ENCODE results near the gene FAM83F. TPM values are rescaled to one million over a fixed set of nuclear protein-coding genes. Genes with fewer than 3 reads are reported as not detected.
"Not testable (repeated sequence)": the region's sequence is repeated elsewhere in the genome, so short reads cannot be mapped to it uniquely, and the experiment has no call there.

Gene FAM83F
- total and polyA plus RNA-seq, 12 donors, result under 0.01 to 0.39 (median 0.11) TPM; not detected in 1

DNA sequence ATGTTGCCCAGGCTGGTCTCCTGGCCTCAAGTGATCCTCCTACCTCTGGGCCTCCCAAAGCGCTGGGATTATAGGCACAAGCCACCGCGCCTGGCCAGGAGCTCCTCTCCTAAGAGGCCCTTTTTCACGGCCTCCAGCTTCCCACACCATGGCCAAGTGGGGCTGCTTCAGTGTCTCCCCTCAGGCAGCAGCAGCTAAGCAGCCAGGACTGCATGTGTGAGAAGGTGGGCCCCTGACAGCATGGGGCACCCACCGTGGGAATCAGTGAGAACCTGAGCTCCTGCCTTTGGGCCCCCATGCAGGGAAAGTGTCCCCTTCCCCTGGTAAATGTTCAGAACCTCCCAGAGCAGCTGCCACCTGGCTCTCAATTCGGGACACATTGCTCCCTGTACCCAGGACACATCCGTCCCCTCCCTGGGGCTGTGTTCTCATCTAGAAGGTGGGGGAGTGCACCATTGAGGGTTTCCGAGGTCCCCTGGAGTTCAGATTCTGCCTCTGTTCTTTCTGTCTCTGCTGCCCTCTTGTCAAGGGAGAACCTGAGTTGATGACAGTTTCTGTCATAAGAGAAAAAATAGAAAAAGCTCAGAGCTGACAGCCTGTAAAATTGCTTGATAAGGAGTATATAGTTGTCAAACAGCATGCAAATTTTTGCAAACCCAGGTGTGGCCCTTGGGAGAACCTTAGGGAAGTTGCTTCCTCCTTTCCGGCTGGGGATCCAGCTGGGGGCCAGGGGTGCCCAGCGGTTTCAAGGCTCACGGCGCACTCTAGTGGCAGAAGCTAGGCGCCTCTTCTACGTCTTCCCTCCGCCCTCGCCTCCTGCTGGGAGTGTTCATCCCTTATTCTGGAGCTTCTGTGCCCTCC is 29.7 kb downstream of the FAM83F start:
- Histone ChIP-seq H3K4me3 (no peak overlapping the region), H3K27ac (no peak overlapping the region), H3K36me3 (replicated peaks in 1 of 2) (no peaks in the 10 kb centered on the region), H3K4me1 (replicated peaks in 1 of 2) (peaks cover 0 to 5% of the 10 kb centered on the region in 2 donors), H3K9me3 (replicated peaks in 1 of 3) (no peaks in the 10 kb centered on the region), H3K27me3 (no peaks in the 10 kb centered on the region)
- TF ChIP-seq POLR2A (IDR thresholded peaks at IDR 0.05), result no peak
- TF ChIP-seq, protein P1, sequence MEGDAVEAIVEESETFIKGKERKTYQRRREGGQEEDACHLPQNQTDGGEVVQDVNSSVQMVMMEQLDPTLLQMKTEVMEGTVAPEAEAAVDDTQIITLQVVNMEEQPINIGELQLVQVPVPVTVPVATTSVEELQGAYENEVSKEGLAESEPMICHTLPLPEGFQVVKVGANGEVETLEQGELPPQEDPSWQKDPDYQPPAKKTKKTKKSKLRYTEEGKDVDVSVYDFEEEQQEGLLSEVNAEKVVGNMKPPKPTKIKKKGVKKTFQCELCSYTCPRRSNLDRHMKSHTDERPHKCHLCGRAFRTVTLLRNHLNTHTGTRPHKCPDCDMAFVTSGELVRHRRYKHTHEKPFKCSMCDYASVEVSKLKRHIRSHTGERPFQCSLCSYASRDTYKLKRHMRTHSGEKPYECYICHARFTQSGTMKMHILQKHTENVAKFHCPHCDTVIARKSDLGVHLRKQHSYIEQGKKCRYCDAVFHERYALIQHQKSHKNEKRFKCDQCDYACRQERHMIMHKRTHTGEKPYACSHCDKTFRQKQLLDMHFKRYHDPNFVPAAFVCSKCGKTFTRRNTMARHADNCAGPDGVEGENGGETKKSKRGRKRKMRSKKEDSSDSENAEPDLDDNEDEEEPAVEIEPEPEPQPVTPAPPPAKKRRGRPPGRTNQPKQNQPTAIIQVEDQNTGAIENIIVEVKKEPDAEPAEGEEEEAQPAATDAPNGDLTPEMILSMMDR (IDR thresholded peaks at IDR 0.05), result peak; percentile 77 to 89 (median 85)
- WGBS, 4 donors, result 30 to 43% (median 31%) methylated on average over 11 to 16 of the region's 16 CpGs
- peak; percentile 62 to 82 (median 74) for DNase-seq
- intact Hi-C loops (cut with DNase I), result loop anchor here (5.0 kb wide), 3 partner anchors 402 to 487 kb away; no protein-coding TSS in a partner anchor

DNA sequence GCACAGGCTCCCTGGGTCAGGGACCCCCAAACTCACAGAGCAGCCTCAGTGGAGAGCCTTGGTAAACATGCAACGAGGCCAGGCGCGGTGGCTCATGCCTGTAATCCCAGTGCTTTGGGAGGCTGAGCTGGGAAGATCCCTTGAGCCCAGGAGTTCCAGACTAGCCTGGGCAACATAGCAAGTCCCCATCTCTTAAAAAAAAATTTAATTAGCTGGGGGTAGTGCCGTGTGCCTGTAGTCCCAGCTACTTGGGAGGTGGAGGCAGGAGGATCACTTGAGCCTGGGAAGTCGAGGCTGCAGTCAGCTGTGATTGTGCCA is 30.3 kb downstream of the FAM83F start:
- not testable (repeated sequence) for H3K9me3 ChIP-seq (replicated peaks in 1 of 3); H3K27me3 ChIP-seq; H3K27ac ChIP-seq; DNase-seq; H3K4me1 ChIP-seq (replicated peaks in 1 of 2); H3K4me3 ChIP-seq; H3K36me3 ChIP-seq (replicated peaks in 1 of 2)
- TF ChIP-seq, protein P1 (IDR thresholded peaks at IDR 0.05), result peak in 2 of 6 experiments; percentile 4 to 30
- 23 to 45% (median 33%) methylated on average over 2 to 5 of the region's 5 CpGs for WGBS, 4 donors
- intact Hi-C loops (cut with DNase I), result loop anchor here in 1 of 2 donors (5.0 kb wide), 1 partner anchor 488 kb away; no protein-coding TSS in a partner anchor

- TF ChIP-seq POLR2A (IDR thresholded peaks at IDR 0.05), result no peak
- TF ChIP-seq, protein P1 (IDR thresholded peaks at IDR 0.05), result no peak
- no peaks in the 10 kb centered on the region for H3K36me3 ChIP-seq (replicated peaks in 1 of 2)
- H3K27me3 ChIP-seq, result no peaks in the 10 kb centered on the region
- intact Hi-C loops (cut with DNase I), result loop anchor here in 1 of 2 donors (5.0 kb wide), 1 partner anchor 489 kb away; no protein-coding TSS in a partner anchor
- no peak for DNase-seq
- peaks cover 0 to 5% of the 10 kb centered on the region in 2 donors for H3K4me1 ChIP-seq (replicated peaks in 1 of 2)
- no peak overlapping the region for H3K4me3 ChIP-seq
- no peak overlapping the region for H3K27ac ChIP-seq
- H3K9me3 ChIP-seq (replicated peaks in 1 of 3), result no peaks in the 10 kb centered on the region
- 83 to 90% (median 88%) methylated on average over 3 to 10 of the region's 10 CpGs for WGBS, 4 donors
Observed at GRCh38 chr22:40025856-40026255, 31.1 kb downstream of the FAM83F start.

DNA sequence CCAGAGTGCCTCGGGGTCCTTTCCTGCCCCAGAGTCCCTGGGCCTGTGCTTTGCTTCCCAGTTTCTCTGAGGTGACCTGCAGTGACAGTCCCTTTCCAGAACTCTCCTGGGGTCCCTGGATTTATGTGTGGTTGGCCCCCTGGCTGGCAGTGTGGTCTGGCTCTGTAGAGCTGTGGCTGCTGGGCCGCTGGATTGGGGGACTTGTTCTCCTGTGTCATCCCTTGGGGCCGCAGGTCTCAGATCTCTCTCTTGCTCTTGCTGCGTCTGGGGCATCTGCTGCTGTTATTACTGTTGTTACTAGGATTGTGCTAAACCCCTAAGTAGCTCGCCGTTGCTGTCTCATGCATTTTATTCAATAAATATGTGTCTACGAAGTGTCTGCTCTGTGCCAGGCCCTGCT is 31.9 kb downstream of the FAM83F start:
- TF ChIP-seq POLR2A (IDR thresholded peaks at IDR 0.05), result no peak
- TF ChIP-seq, protein P1 (IDR thresholded peaks at IDR 0.05), result no peak
- no peaks in the 10 kb centered on the region for H3K36me3 ChIP-seq (replicated peaks in 1 of 2)
- H3K4me1 ChIP-seq (replicated peaks in 1 of 2), result peaks cover 0 to 10% of the 10 kb centered on the region in 2 donors
- H3K27me3 ChIP-seq, result no peaks in the 10 kb centered on the region
- no peak overlapping the region for H3K27ac ChIP-seq
- H3K9me3 ChIP-seq (replicated peaks in 1 of 3), result no peaks in the 10 kb centered on the region
- 82 to 94% (median 88%) methylated on average over 6 to 7 of the region's 7 CpGs for WGBS, 4 donors
- peak in 1 of 7 donors; percentile 12 for DNase-seq
- H3K4me3 ChIP-seq, result no peak overlapping the region
- intact Hi-C loops (cut with DNase I), result loop anchor here in 1 of 2 donors (5.0 kb wide), 1 partner anchor 489 kb away; no protein-coding TSS in a partner anchor
